Superior temporal gyrus (tissue), 1 donor: ENCODE results near the gene EPHA6.
"Not testable (repeated sequence)": the region's sequence is repeated elsewhere in the genome, so short reads cannot be mapped to it uniquely, and the experiment has no call there.

Source experiments
- DNase-seq: peaks from one replicate; pipeline ENCODE4 v3.0.0-alpha.2; 2016; ENCODE audit errors: extremely low spot score

EPHA6 gene

DNA sequence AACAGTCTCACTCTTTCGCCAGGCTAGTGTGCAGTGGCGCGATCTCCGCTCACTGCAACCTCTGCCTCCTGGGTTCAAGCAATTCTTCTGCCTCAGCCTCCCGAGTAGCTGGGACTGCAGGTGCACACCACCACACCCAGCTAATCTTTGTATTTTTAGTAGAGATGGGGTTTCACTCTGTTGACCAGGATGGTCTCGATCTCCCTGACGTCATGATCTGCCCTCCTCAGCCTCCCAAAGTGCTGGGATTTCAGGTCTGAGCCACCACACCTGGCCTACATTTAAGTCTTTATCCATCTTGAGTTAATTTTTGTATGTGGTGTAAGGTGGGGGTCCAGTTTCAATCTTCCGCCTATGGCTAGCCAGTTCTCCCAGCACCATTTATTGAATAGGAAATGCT is 211.2 kb downstream of the EPHA6 start:
- not testable (repeated sequence) for DNase-seq

DNA sequence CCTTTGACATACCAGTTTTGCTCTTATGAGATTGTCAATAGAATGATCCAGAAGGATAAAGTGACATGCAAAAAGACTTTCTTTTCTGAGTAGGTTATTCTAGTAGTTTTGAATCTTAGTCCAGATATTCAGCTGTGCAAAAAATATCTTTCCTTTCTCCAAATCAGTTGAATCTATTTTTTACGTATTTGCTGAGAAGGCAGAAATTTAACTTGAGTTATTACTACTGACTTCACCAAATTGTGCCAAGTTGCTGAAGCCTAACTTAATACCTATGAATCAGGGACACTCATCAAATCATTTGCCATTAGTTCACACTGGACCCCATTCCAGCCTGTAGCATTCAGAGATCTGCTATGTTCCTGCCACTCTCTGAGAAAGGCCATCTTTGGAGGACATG is 215.6 kb downstream of the EPHA6 start:
- no peak for DNase-seq

DNA sequence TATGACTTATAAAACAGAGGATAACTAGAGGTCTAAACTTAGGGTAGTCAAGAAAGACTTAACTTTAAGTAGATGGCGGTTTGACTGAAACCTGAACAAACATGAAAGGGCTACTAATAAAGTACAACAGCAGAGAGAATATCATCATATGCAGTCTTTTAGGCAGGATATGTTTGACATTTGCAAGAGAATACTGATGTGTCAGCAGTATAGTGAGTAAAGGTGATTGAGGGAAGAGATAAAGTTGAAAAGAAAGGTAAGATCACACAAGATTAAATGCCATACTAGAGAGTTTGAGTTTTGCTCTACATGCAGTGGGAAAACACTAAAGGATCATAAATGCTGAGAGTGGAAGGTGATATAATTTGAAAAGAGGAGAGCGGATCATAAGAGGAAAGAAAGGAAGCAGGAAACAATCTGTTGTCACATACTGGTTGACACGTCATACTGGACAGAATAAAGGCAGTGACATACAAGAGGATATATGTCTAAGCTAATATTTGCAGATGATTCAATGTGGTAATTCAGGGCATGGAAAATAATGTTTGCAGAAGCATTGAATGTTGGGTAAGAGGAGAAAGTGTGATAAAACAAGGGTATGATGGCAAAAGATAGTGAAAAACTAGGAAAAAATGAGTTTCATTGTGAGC is 223.0 kb downstream of the EPHA6 start:
- no peak for DNase-seq

DNA sequence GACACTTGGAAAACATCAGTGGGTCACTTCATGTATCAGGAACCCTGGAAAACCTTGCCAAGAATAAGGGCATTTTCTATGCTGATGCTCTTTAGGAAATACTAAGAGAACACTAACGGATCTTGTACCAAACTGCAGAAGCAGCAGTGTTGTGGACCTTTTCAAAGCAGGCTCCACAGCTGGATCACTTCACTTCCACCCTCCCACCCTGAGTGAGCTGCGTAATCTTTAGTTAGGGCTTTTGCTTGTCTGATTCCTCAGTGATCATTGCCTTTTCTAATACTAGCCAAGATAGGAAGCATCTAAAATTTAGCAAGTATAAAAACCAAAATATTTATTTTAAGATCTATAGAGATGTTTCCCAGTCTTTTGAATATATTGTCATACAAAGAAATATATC is 229.0 kb downstream of the EPHA6 start:
- no peak for DNase-seq

DNA sequence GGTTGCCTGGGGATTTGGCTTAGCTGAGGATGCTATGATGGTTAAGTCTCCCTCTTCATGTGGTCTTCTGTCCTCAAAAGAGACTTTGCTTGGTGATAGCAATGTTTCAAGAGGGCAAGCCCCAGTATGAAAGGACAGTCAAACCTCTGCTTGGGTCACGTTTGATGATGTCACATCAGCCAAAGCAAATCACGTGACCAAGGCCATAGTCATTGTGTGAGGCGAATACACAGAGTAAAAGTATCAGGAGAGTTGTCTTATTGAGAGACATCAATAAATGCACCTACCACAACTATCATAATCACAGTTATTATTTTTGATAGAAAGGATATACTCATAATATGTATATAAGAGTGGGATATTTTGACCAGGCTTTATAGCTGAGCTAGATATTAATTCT is 243.0 kb downstream of the EPHA6 start:
- DNase-seq = no peak

DNA sequence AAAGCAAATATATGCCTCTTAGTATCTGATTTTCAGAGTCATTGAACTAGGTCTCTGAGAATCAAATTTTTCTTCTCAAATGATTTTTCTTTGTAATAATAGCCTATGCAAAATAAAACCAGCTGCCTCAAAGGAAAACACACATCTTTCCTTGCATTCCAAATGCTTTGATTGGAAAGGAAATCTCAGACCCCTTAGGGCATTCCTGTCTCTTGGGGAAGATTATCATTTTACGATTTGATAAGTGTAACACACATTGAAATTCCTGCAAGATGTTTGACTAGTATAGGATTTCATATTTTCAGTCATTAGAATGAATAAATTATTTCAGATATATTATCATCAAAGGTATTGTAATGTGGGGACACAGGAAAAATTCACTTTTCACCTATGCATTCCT is 244.8 kb downstream of the EPHA6 start:
- no peak for DNase-seq

DNA sequence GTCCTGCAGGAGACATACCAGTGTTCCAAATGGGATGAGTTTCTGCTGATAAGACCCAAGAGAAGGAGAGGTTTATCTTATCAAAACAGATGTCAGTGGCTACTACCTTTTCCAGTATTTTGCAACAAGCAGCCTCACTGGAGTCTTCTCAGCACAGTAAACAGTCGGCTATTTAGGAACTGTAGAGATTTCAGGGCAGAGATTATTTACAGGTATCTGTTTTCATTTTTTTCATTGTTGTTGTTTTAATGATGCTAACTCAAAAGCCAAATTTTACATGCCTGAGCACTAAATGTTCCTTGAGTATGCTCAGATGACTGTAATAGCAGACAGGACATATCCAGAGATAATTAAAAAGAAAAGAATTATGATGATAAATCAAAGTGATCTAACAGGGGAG is 252.1 kb downstream of the EPHA6 start:
- no peak for DNase-seq

DNA sequence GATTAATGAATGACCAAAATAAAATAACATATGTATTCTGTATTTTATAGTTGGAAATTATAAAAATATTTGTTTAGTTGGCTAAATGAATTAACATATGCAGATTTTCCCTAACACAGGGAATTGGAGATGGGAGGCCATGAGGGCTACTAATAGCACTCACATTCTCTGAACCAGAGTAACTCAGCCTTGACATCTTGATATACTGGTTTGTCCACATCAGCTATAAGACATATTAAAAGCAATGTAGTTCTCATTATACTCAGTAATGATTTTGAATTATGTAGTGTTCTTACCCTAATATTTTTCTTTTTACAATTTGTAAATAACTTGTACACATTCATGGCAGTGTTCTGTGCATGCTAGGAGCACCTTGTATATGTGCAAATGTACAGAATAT is 255.9 kb downstream of the EPHA6 start:
- DNase-seq = no peak

DNA sequence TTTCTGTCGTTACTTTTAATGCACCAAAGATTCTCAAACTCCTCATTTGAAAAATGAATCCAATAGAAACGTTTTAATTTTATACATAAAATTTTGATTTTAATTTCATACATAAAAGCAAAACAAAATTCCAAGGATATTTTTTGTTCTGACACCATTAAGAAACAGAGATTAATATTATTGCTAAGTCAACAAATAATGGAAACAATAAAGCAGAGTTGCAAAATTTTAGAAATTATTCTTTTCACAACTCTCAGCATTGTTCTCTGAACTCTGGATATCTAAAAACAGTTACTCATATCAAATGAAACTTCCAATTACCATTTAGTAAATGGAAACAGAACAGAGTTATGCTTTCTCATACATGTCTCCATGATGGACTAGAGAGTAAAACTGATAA is 260.2 kb downstream of the EPHA6 start:
- DNase-seq = no peak

DNA sequence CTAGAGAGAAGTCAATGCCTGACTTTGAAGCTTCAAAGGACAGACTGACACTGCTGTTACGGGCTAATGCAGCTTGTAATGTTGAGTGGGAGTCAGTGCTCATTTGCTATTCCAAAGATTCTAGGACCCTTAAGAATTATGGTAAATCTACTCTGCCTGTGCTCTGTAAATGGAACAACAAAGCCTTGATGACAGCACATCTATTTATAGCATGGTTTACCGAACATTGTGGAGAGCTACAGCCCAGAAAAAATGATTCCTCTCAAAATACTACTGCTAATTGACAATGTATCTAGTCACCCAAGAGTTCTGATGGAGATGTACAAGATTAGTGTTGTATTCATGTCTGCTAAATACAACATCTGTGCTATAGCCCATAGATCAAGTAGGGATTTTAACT is 262.3 kb downstream of the EPHA6 start:
- DNase-seq = no peak

DNA sequence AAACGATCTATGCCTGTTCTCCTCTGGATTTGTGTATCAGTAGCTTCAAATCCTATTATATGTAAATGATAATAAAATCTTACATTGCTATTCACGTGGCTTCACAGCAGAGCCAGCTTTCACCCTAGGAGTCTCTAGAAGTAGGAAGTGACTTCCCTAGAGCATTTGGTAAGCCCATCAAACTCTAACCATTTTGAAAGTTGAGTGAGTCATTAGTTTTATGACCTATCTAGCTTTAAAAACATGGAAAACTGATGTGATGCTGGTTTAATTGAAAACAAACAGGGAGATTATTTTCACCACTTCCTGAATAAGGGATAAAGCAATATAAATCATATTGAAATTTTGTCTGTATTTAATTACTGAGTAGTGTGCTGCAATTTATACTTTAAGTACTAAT is 275.2 kb downstream of the EPHA6 start:
- no peak for DNase-seq

DNA sequence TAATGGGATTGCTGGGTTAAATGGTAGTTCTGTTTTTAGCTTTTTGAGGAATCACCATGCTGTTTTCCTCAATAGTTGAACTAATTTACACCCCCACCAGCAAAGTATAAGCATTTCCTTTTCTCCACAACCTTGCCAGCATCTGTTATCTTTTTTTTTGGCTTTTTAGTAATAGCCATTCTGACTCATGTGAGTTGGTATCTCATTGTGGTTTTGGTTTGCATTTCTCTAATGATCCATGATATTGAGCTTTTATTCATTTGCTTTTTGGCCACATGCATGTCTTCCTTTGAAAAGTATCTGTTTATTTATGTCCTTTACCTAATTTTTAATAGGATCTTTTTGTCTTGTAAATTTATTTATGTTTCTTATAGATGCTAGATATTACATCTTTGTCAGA is 288.2 kb downstream of the EPHA6 start:
- DNase-seq = no peak

DNA sequence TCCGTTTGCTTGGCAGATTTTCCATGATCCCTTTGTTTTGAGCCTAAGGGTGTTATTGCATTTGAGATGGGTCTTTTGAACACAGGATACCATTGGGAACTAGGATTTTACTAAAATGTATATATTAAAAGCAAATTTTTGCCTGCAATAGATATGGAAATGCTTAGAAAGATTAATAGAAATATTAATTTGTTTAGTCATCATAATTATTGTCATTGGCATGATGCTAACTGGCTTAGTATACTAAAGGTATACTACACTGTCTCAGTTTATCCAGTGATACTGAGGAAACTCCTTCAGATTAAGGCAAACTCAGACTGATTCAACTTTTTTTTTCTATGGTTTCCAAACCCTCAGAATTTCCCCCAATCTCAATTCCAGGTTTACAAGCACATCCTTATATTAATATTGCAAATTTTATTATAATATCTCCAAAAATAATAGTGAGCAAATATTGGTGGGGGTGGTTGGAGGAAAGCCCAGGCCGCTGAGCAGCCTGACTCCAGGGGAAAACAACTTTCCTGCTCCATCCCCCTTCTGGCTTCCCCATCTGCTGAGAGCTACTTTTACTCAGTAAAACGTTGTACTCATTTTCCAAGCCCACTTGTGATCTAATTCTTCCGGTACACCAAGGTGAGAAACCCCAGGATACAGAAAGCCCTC is 291.7 kb downstream of the EPHA6 start:
- DNase-seq = no peak

DNA sequence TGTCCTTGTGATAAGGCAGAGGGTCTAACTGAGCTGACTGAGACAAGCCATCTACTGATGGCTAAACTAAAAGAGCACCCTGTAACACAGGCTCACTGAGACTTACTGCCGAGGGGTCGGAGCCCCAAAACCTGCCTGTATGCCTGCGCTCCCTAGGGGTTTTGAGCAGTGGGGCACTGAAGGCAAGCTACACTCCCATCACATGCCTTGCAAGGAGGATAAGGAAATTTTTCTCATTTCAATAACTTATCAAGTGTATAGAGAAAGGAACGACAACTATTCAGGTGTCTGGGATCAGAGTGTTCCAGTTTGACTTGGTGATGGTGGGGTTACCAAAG is 292.2 kb downstream of the EPHA6 start:
- DNase-seq = no peak

DNA sequence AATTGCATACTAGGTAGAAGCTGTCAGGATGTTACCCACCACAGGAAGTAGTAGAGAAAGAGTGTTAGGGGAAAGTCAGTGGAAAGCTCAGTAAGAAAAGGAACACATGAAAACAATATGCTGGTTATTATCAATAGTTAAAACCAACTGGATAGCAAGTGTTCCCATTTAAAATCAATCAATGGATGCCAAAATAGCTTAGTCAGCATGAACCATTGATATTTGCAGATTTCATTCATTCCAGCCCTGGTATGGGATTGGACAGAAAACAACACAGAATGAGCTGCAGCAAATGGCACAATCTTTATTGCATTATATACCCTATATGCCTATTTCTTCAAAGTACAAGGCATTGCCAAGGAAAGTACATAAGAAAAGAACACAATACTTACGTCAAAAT is 293.7 kb downstream of the EPHA6 start:
- DNase-seq = no peak

DNA sequence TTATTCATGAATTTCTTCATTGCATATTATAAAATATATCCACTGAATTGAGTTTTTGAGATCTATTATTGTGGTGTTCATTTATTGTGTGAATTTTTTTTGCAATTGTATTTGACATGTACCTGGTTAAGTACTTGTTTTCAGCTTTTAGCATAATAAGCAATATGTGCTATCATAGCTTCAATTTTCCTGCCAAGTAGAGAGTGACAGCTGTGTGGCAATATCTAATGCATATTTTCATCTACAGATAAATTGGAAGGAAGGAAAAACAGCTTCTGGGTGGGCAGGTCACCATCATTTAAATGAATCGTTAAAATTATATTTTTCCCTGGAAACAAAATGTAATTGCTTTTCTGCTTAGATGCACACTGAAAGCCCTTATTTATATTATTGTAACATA is 296.9 kb downstream of the EPHA6 start:
- DNase-seq = no peak

DNA sequence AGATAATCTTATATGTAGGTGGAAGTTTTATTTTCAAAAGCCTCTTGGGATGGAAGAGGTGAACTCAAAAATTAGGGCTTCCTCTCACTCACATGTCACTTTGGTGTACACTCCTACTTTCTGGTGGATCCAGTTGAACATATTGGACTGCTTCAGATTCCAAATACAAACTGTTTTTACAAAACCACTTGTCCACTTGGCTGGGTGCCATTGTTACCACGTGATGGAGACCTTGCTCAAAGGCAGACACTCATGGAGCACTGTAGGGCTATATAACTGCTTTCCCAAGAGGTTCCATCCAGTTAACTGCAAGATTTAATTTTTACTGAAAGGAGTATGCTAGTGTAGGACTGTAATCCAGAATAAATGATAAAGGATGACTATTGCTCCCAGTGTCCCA is 307.0 kb downstream of the EPHA6 start:
- no peak for DNase-seq

DNA sequence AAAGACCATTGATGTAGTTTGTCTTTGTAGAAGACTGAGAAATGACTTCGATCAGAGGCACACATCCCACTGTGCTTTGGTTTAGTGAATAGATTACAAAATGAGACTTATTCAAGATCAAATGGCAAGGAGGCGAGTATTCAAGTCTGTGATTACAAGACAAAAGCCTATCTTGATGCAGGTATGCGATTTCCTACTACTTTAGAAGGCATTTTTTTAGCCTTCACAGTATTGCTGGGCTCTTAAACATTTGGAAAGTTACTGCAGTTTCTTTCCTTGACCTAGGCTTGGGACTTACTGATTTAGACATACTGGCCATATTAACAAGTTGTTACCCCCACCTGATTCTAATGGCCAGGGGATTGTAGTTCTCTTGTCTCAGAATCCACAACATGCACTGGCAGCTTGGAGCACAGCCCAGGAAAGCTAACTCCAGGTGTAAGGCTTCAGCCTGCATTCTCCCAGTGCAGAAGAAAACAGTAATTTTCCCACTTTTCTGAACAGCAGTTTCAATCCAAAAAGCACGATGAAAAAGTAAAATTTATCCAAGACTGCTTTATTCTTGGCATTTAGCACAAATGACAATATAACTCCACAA is 311.6 kb downstream of the EPHA6 start:
- DNase-seq = no peak

DNA sequence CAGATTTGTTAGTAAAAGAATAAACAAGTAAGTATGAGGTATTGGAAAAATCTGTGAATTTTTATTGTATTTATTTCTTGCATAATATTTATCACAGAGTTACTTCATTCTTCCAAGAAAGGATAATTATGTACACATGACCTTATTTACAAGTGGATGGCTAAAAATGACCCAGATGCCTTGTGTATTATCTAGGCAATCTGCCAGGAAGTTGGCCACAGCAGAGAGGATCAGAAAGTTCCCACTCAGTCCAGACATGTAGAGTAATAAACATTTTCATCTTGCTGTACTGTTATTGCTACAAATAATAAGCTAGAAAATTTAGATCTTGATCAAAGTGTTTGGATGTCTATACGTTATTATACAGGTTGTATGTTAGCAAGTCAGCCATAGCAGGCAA is 317.1 kb downstream of the EPHA6 start:
- no peak for DNase-seq

DNA sequence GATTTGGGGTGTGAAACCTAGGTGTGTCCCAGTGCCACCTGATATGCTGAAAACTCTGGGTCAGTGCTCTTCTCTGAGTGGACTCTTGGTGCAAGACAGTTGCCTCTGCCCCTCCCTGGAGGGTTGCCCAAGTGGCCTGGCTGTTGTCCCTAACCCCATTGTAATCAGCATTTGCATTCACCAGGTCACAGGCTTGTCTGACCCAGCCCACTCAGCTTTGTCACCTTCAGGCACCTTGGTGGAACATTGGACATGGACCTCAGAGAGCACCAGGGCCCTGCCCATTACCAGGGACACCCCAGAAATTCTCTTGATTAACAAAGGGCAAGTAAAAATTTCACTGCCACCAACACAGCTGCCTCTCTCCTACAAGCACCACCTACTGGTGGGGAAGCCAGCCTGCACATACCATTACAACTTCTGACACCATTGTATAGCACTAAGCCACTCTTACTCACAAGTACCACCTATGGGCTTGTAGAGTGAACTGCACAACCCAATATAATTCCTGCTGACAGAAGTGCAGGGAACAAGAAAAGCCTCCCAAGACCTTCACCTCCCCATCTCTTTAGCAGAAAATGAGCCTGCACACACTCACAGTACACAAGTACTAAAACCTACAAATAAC is 324.6 kb downstream of the EPHA6 start:
- no peak for DNase-seq

DNA sequence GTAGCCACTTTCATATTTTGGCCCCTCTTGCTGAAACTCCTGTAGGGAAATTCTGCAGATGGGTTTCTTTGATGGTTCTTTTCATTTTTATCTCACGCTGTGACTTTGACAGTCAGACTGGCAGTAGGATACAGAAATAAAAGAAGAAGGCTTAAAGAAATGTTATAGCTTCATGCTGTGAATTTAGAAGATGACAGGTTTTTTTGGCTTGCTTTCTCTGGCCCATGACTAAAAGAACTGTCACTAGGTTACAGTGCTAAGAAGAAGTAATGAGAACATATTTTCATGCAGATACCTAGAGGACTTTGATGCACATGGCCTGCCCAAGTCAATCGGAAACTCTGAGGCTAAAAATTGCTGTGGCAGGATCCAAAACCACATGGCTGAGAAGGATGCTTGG is 334.5 kb downstream of the EPHA6 start:
- no peak for DNase-seq

DNA sequence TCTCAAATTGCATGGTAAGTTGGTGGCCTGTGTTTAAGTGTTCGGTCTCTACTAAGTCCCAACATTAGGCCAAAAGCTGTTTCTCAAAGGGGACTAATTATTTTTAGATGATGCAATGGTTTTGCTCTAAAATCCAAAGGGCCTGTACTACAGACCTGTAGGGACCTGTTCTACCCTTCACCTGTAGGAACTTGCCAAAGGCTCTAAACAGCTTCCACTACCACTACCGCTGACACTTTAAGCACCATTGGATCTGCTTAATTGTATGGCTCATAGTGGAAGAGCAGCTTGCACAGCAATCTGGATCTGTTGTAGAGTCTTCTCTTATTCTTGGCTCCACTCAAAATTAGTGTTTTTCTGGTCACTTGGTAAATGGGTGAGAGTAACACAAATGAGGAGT is 346.8 kb downstream of the EPHA6 start:
- DNase-seq = no peak

DNA sequence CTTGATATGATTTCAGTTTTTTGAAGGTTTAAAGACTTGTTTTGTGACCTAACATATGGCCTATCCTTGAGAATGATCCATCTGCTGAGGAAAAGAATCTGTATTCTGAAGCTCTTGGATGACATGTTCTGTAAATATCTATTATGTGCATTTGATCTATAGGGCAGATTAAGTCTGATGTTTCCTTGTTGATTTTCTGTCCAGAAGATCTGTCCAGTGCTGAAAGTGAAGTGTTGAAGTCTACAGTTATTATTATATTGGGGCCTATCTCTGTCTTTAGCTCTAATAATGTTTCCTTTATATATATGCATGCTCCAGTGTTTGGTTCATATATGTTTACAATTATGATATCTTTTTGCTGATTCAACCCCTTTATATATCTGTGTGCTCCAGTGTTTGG is 362.8 kb downstream of the EPHA6 start:
- no peak for DNase-seq
